ENCODE data around the gene SGMS1. TPM values are rescaled to one million over a fixed set of nuclear protein-coding genes. Genes with fewer than 3 reads are reported as not detected.
"Not testable (repeated sequence)": the region's sequence is repeated elsewhere in the genome, so short reads cannot be mapped to it uniquely, and the experiment has no call there.

Gene SGMS1
- total RNA-seq, 1 experiment from 2014 or later: 24.7 TPM

DNA sequence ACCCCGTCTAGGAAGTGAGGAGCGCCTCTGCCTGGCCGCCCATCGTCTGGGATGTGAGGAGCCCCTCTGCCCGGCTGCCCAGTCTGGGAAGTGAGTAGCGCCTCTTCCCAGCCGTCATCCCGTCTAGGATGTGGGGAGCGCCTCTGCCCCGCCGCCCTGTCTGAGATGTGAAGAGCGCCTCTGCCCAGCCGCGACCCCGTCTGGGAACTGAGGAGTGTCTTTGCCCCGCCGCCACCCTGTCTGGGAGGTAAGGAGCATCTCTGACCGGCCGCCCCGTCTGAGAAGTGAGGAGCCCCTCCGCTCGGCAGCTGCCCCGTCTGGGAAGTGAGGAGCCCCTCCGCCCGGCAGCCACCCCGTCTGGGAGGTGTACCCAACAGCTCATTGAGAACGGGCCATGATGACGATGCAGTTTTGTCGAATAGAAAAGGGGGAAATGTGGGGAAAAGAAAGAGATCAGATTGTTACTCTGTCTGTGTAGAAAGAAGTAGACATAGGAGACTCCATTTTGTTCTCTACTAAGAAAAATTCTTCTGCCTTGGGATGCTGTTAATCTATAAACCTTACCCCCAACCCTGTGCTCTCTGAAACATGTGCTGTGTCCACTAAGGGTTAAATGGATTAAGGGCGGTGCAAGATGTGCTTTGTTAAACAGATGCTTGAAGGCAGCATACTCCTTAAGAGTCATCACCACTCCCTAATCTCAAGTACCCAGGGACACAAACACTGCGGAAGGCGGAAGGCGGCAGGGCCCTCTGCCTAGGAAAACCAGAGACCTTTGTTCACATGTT, 267.9 kb downstream of the SGMS1 start:
- not testable (repeated sequence) for H3K36me3 Mint-ChIP-seq (ENCODE audit: insufficient read depth, unreplicated experiment); BruUV-seq (replicated peaks)

DNA sequence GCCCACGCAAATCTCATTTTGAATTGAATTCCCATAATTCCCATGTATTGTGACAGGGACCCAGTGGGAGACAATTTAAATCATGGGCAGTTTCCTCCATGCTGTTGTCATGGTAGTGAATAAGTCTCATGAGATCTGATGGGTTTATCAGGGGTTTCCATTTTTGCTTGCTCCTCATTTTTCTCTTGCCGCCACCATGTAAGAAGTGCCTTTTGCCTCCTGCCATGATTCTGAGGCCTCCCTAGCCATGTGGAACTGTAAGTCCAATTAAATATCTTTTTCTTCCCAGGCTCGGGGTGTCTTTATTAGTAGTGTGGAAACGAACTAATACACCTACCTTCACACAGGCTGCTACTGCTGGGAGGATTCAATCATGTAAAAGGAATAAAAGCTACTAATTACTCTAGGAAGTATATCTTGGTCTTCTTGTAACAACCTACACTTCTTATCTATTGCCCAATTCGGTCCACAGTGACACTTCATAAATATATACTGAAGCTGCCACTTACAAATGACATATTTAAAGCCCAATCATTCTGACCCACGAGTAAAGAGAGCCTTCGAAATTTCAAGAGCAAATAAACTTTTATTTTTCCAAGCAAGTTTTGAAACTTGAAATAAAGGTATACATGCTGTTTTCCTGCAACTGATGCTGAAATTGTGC, 272.1 kb downstream of the SGMS1 start:
- CTCF ChIA-PET: no interaction called here
- Mint-ChIP-seq H3K4me3 (ENCODE audit: unreplicated experiment) (no peak overlapping the region), H3K27ac (ENCODE audit: low read depth, unreplicated experiment) (no peak overlapping the region), H3K36me3 (ENCODE audit: insufficient read depth, unreplicated experiment) (peaks cover 9% of the 10 kb centered on the region), H3K9me3 (ENCODE audit: unreplicated experiment) (peaks cover 7% of the 10 kb centered on the region), H3K4me1 (ENCODE audit: insufficient read depth, unreplicated experiment) (no peaks in the 10 kb centered on the region), H3K27me3 (ENCODE audit: insufficient read depth, unreplicated experiment) (no peaks in the 10 kb centered on the region)
- POLR2A ChIA-PET: interaction anchor here (0.6 to 1.1 kb wide), 2 partner anchors 10 to 28 kb away, joined by 3 to 4 read pairs; no protein-coding TSS in a partner anchor
- intact Hi-C loops (cut with micrococcal nuclease): no loop called here
- no TSS peak for BruUV-seq (replicated peaks)
- TF ChIP-seq, protein P1, sequence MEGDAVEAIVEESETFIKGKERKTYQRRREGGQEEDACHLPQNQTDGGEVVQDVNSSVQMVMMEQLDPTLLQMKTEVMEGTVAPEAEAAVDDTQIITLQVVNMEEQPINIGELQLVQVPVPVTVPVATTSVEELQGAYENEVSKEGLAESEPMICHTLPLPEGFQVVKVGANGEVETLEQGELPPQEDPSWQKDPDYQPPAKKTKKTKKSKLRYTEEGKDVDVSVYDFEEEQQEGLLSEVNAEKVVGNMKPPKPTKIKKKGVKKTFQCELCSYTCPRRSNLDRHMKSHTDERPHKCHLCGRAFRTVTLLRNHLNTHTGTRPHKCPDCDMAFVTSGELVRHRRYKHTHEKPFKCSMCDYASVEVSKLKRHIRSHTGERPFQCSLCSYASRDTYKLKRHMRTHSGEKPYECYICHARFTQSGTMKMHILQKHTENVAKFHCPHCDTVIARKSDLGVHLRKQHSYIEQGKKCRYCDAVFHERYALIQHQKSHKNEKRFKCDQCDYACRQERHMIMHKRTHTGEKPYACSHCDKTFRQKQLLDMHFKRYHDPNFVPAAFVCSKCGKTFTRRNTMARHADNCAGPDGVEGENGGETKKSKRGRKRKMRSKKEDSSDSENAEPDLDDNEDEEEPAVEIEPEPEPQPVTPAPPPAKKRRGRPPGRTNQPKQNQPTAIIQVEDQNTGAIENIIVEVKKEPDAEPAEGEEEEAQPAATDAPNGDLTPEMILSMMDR (IDR thresholded peaks at IDR 0.05; ENCODE audit: unreplicated experiment): no peak
- no peak for DNase-seq (ENCODE audit: unreplicated experiment)

More for the DNA sequence above, 267.9 kb downstream of the SGMS1 start:
- POLR2A ChIA-PET; intact Hi-C loops (cut with micrococcal nuclease); H3K4me3 Mint-ChIP-seq (ENCODE audit: unreplicated experiment); DNase-seq (ENCODE audit: unreplicated experiment); H3K27ac Mint-ChIP-seq (ENCODE audit: low read depth, unreplicated experiment); H3K9me3 Mint-ChIP-seq (ENCODE audit: unreplicated experiment); H3K27me3 Mint-ChIP-seq (ENCODE audit: insufficient read depth, unreplicated experiment); H3K4me1 Mint-ChIP-seq (ENCODE audit: insufficient read depth, unreplicated experiment); CTCF ChIA-PET: not testable (repeated sequence)

DNA sequence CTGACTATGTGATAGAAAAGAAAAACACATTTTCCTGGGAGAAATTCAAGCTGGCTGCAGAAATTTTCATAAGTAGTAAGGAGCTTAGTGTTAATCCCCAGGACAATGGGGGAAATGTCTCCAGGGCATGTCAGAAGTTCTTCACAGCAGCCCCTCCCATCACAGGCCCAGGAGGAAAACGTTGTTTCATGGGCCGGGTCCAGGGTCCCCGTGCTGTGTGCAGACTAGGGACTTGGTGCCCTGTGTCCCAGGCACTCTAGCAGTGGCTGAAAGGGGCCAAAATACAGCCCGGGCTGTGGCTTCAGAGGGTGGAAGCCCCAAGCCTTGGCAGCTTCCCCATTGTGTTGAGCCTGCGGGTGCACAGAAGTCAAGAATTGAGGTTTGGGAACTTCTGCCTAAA, 273.4 kb downstream of the SGMS1 start:
- ChIA-PET CTCF (interaction anchor here (1.1 kb wide), 1 partner anchor 54 kb away, joined by 3 read pairs; no protein-coding TSS in a partner anchor), POLR2A (interaction anchor here (0.6 kb wide), 1 partner anchor 29 kb away, joined by 3 read pairs; no protein-coding TSS in a partner anchor)
- Mint-ChIP-seq H3K36me3 (ENCODE audit: insufficient read depth, unreplicated experiment) (peaks cover 4% of the 10 kb centered on the region), H3K9me3 (ENCODE audit: unreplicated experiment) (peaks cover 7% of the 10 kb centered on the region), H3K27ac (ENCODE audit: low read depth, unreplicated experiment) (no peak overlapping the region), H3K4me3 (ENCODE audit: unreplicated experiment) (no peak overlapping the region), H3K27me3 (ENCODE audit: insufficient read depth, unreplicated experiment) (no peaks in the 10 kb centered on the region), H3K4me1 (ENCODE audit: insufficient read depth, unreplicated experiment) (no peaks in the 10 kb centered on the region)
- DNase-seq (ENCODE audit: unreplicated experiment): no peak
- intact Hi-C loops (cut with micrococcal nuclease): no loop called here
- BruUV-seq (replicated peaks): no TSS peak
- TF ChIP-seq, protein P1 (IDR thresholded peaks at IDR 0.05; ENCODE audit: unreplicated experiment): no peak

DNA sequence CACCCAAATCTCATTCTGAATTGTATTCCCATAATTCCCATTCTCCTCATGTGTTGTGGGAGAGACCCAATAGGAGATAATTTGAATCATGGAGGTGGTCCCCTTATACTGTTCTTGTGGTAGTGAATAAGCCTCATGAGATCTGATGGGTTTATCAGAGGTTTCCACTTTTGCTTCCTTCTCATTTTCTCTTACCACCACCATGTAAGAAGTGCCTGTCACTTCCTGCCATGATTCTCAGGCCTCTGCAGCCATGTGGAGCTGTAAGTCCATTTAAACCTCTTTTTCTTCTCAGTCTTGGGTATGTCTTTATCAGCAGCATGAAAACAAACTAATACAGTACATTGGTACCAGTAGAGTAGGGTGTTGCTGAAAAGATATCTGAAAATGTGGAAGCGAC, 274.2 kb downstream of the SGMS1 start:
- no TSS peak for BruUV-seq (replicated peaks)
- Mint-ChIP-seq H3K9me3 (ENCODE audit: unreplicated experiment) (peaks cover 7% of the 10 kb centered on the region), H3K27me3 (ENCODE audit: insufficient read depth, unreplicated experiment) (no peaks in the 10 kb centered on the region), H3K4me3 (ENCODE audit: unreplicated experiment) (no peak overlapping the region), H3K27ac (ENCODE audit: low read depth, unreplicated experiment) (no peak overlapping the region), H3K4me1 (ENCODE audit: insufficient read depth, unreplicated experiment) (no peaks in the 10 kb centered on the region), H3K36me3 (ENCODE audit: insufficient read depth, unreplicated experiment) (no peaks in the 10 kb centered on the region)
- ChIA-PET CTCF (interaction anchor here (0.6 to 1.1 kb wide), 2 partner anchors 14 to 55 kb away, joined by 3 to 5 read pairs; no protein-coding TSS in a partner anchor), POLR2A (no interaction called here)
- DNase-seq (ENCODE audit: unreplicated experiment): no peak
- intact Hi-C loops (cut with micrococcal nuclease): no loop called here
- TF ChIP-seq, protein P1 (IDR thresholded peaks at IDR 0.05; ENCODE audit: unreplicated experiment): no peak

Data from MCF 10A (cell line).